Activated CD8-positive, alpha-beta memory T cell treated with anti-CD3 and anti-CD28 coated beads for 4 hours (primary cell): ENCODE data around the gene EFCAB6.

Experiments used
- DNase-seq, 2 donors: peaks; one replicate each; pipeline ENCODE4 v3.0.0-alpha.2; 2020; ENCODE audit warnings: low read depth in 2 of 2

Gene EFCAB6

DNA sequence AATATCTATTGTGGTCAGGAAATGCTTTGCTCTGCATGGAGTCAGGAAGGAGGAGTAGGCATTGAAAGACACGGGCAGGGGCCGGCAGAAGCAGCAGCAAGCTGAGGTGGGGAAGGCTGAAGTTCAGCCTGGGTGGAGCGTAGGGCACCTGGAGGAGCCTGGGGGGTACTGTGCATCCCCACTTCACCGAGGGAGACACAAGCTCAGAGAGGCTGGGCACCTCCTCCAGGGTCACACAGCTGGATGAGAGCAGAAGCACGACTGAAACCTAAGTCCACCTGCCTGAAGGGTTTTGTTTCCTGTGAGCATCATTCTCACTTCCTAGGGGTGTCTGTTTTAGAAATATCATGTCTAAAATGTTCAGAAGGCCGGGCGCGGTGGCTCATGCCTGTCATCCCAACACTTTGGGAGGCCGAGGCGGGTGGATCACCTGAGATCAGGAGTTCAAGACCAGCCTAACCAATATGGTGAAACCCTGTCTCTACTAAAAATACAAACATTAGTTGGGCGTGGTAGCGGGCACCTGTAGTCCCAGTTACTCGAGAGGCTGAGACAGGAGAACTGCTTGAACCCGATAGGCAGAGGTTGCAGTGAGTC is 262.0 kb downstream of the EFCAB6 start:
- DNase-seq: no peak

DNA sequence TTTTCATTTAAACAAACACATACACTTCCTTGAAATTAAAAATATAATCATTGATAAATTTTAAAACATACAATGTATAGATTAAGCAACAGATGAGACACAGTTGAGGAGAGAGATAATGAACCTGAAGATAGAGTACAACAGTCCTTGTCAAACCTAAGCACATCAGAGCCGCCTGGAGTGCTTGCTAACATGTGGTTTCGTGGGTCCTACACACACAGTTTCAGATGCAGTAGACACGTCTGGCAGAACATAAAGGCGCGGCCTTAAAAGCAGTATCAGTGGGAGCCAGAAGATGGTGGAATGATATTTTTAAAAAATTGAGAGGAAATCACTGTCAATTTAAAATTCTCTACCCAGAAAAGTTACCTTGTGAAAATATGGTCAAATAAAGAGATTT is 265.9 kb downstream of the EFCAB6 start:
- DNase-seq: no peak

- DNase-seq: no peak
Measured at GRCh38 chr22:43544289-43544673, 267.8 kb downstream of the EFCAB6 start.

DNA sequence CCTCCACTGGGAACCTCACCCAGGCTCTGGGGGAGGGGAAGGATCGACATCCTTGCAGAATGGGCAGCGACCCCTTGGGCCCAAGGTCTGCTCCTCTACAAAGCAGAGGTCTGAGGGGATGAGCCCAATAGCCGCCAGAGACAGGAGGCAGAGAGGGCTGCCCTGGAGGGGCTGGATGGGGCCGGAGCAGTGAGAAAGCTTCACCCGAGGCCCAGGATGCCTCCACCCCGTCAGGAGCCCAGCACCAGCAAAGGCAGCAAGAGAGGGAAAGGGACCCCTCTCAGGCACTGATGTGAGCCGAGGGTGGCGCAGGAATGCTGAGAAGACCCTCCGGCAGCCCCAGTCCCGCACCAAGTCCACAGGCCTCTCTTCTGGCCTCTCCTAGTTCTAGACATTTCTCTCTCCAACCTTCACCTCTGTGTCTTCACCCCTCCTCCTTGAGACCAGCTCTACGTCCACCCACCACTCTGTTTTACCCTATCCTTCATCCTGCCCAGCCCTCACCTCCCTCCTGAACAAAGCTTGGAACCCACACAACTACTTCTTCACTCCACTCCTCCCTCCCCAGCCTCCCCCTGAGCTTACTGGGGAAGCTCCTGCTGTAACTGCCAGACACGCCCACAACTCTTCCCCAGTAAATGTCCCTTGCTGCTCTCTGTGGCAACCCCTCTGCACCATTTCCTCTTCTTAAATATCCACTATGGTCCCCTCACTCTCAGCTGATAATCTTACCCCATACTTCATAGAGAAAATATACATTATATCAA is 268.4 kb downstream of the EFCAB6 start:
- no peak for DNase-seq

DNA sequence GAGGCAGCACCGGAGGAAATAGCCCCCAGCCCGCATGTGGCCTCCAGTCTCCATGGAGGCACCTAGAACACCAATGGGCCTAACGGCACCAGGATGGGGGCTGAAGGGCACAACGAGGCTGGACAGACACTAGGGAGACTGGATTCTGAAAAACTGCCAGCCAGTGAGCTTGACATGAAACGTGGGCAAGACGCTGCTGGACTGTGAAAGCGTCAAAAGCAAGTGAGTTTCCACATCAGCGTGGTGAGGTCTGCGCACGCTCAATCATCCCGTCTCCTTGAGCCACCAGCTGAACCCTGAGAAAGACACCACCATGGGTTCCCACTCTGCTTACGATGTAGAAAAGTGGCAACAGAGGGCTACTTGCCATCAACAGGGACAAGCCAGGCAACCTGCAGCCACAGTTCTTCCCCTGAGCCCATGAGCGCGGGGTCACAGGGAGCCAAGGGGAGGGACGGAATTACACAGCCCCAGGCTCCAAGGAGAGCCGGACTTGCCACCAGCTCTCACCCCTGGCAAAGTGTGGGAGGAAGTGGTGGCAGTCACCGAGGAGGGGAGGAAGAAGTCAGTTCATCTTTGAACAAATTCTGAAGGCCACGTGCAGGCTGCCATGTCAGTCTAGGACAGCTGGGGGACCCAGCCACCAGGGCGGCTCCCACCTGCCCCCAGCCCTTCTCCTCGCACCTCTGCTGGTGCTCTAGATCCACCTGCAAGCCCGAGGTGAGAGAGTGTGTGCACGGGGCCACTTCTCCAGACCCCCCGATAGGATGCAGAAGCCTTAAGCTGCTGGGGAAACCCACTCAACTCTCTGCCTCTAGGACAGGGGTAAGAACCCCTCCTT is 269.2 kb downstream of the EFCAB6 start:
- DNase-seq: no peak

DNA sequence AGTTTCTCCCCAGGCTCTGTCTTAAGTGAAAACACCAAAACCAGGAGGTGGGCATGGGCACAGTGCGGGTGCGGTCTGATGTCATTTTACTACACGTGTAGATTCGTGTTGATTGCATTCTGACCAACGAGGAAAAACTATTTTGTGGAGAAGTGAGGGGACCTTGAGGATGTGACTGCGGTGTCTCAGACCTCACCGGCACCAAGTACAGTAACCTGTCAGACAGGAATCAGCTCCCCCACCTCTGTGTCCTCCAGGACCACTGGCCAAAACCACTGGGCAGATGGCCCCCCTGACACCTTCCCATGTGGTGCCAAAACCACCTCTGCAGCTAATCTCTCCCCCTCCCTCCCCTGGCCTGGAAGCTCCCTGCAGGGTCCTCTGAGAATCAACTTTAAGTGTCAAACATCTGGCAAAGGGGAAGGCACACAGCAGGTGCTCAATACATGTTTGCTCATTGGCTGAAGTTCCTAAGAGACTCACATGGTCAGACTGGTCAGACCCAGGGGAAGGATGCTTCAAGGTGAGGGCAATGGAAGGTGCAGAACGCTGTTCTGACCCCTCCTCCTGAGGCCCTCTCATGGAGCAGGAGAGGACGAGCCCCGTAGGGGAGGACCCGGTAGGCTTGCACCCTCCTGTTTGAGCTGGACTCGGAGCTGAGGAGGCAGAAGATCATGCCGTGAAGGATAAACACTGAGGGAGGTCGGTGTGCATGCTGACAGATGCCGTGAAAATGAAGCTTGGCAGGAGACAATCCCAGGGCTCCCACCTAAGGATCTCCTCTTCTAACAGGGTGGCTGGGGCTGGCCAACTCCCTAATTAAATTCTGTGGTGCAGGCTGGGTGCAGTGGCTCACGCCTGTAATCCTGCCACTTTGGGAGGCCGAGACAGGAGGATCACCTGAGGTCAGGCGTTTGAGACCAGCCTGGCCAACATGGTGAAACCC is 270.4 kb downstream of the EFCAB6 start:
- DNase-seq: no peak

GRCh38 chr22:43541022-43541421 is 271.1 kb downstream of the EFCAB6 start:
- no peak for DNase-seq

DNA sequence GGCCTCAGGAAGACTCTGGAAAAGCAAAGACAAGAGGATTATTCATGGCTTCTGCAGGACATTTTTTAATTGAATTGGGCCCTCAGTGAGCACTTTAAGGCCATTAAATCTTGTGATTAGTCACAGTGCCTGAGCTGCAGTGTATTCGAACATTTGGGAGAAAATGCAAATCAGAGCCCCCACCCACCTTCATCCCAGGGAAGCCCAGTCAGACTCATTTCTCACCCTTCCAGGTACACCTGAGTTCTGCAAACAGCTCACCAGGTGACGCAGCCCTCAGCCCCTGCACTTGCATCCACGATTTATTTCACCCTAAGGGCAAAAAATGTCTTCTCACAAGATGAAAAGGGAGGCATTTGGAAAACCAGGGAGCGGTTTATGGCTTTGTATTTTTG is 271.6 kb downstream of the EFCAB6 start:
- no peak for DNase-seq

GRCh38 chr22:43539572-43540528 is 272.3 kb downstream of the EFCAB6 start:
- DNase-seq: no peak

DNA sequence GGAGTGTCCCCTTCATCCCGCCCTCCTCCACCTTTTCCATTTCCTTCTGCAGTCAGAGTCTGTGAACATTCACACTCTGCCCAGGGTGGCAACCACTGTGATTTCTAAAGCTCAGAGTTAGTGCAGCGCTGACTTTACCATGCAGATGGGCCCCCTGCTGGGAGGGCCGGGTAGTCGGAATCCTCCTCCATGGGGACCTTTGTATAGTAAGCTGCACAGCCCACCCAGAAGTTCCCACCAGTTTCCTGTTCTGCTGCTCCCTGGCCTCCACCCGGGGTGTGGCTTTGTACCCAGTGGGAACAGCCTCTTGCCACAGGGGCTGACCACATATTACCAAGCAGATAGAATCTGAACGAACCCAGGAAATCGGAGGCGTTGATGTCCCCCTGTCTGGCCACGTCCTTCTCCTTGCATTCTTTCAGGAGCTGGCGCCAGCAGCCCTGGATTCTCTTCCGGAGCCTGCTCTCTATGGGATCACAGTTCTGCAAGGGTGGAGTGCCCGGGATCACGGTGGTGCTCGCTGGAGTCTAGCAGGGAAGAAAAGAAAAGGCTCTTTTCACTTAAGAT is 275.0 kb downstream of the EFCAB6 start:
- DNase-seq: no peak

DNA sequence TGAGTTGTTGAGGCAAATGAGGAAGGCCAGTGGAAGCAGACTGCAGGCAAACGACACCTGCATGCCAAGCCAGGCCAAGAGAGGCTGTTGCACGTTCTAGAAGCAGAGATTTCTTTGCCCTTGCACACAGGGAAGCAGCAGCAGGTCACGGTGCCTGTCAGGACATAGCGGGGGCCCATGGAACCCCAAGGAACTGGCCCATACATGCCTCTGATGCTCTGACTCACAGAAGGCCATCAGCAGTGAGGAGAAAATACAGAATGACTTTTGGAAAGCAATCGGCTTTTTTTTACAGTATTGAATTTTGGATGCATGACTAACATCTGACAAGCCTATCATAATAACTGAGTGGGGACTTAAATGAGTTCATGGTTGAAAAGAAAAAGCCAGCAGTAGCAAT is 276.4 kb downstream of the EFCAB6 start:
- DNase-seq: no peak

- no peak for DNase-seq
Measured at GRCh38 chr22:43535336-43535735, 276.8 kb downstream of the EFCAB6 start.

GRCh38 chr22:43534916-43535315 is 277.2 kb downstream of the EFCAB6 start:
- DNase-seq: no peak

- no peak for DNase-seq
Measured at GRCh38 chr22:43533656-43534428, 278.3 kb downstream of the EFCAB6 start.

GRCh38 chr22:43533156-43533530 is 279.0 kb downstream of the EFCAB6 start:
- DNase-seq: no peak

- DNase-seq: no peak
Measured at GRCh38 chr22:43532301-43533155, 279.6 kb downstream of the EFCAB6 start.

- DNase-seq: no peak
Measured at GRCh38 chr22:43531651-43532050, 280.5 kb downstream of the EFCAB6 start.
